ENCODE measurements around the gene R3HDML.
"Not testable (repeated sequence)": the region's sequence is repeated elsewhere in the genome, so short reads cannot be mapped to it uniquely, and the experiment has no call there.

Gene R3HDML

DNA sequence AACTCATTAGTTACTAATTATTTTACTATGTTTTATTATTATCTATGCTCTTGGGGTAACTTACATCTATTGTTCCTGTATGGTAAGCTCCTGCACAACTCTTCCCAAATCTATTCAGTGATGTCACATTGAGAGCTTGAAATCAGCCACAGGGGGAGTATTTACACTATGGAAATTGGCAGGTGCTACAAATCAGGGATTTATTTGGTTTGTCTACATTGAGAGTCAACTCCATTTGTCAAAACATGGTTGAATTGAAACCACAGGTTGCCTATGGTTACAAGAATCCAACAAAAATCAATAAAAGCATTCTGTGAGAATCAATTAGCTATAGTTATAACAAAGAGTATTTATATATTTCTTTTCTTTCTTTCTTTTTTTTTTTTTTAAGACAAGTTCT lies 22.0 kb upstream of the R3HDML start:
- Mint-ChIP-seq H3K27me3 (peaks cover 13% of the 10 kb centered on the region), H3K4me3 (no peak overlapping the region), H3K27ac (no peak overlapping the region), H3K4me1 (peaks cover 8% of the 10 kb centered on the region), H3K36me3 (no peaks in the 10 kb centered on the region), H3K9me3 (no peaks in the 10 kb centered on the region)
- no peak for ATAC-seq

- peaks cover 22% of the 10 kb centered on the region for H3K27me3 Mint-ChIP-seq
- H3K9me3 Mint-ChIP-seq: no peaks in the 10 kb centered on the region
- no peak for ATAC-seq
- no peak overlapping the region for H3K4me3 Mint-ChIP-seq
- H3K36me3 Mint-ChIP-seq: no peaks in the 10 kb centered on the region
- H3K4me1 Mint-ChIP-seq: no peaks in the 10 kb centered on the region
- H3K27ac Mint-ChIP-seq: no peak overlapping the region
These were observed 16.9 kb upstream of the R3HDML start for GRCh38 chr20:44319839-44320422.

DNA sequence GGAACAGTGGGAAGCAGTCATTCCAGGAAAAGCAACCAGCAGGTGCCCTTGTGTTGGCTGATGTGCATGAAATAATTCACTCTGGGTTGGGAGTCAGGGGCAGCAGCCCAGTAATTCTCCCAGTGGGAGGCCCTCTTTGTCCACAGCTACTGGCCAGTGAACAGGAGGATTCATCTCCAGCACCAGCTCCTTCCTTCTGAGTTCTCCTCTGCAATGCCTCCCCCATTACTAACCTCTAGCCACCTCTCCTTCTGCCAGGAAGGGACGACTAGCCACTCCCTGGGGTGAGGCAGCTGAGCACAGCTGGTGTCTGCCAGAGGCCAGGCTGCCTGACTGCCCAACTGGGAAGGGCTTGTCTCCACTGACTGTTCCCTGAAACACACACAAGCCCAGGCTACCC lies 12.5 kb upstream of the R3HDML start:
- no peaks in the 10 kb centered on the region for H3K36me3 Mint-ChIP-seq
- H3K27me3 Mint-ChIP-seq: peaks cover 34% of the 10 kb centered on the region
- peaks cover 6% of the 10 kb centered on the region for H3K4me1 Mint-ChIP-seq
- no peaks in the 10 kb centered on the region for H3K9me3 Mint-ChIP-seq
- no peak overlapping the region for H3K27ac Mint-ChIP-seq
- ATAC-seq: no peak
- H3K4me3 Mint-ChIP-seq: no peak overlapping the region

GRCh38 chr20:44326391-44327159 lies 10.3 kb upstream of the R3HDML start:
- Mint-ChIP-seq H3K9me3 (no peaks in the 10 kb centered on the region), H3K4me1 (peaks cover 6% of the 10 kb centered on the region), H3K27ac (no peak overlapping the region), H3K36me3 (no peaks in the 10 kb centered on the region), H3K4me3 (peak overlapping the region; percentile 55), H3K27me3 (peaks cover 49% of the 10 kb centered on the region)
- peak; percentile 39 for ATAC-seq

DNA sequence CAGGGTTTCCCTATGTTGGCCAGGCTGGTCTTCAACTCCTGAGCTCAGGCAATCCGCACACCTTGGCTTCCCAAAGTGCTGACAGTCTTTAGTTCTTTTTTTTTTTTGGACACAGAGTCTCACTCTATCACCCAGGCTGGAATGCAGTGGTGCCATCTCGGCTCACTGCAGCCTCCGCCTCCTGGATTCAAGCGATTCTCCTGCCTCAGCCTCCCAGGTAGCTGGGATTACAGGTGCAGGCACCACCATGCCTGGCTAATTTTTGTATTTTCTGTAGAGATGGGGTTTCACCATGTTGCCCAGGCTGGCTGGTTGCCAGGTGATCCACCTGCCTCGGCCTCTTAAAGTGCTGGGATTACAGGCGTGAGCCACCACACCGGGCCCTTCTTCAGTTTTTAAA lies 9.1 kb upstream of the R3HDML start:
- H3K36me3 Mint-ChIP-seq: not testable (repeated sequence)

GRCh38 chr20:44328428-44328827 lies 8.4 kb upstream of the R3HDML start:
- H3K27ac Mint-ChIP-seq: no peak overlapping the region
- no peak for ATAC-seq
- H3K4me3 Mint-ChIP-seq: no peak overlapping the region
- H3K9me3 Mint-ChIP-seq: no peaks in the 10 kb centered on the region
- H3K27me3 Mint-ChIP-seq: peaks cover 50% of the 10 kb centered on the region
- H3K36me3 Mint-ChIP-seq: no peaks in the 10 kb centered on the region
- H3K4me1 Mint-ChIP-seq: peaks cover 6% of the 10 kb centered on the region

More for the DNA sequence above, 9.1 kb upstream of the R3HDML start:
- H3K9me3 Mint-ChIP-seq, H3K4me1 Mint-ChIP-seq, ATAC-seq, H3K27ac Mint-ChIP-seq, H3K4me3 Mint-ChIP-seq: not testable (repeated sequence)
- H3K27me3 Mint-ChIP-seq: peaks cover 50% of the 10 kb centered on the region

GRCh38 chr20:44331201-44331600 lies 5.6 kb upstream of the R3HDML start:
- H3K9me3 Mint-ChIP-seq: no peaks in the 10 kb centered on the region
- no peak overlapping the region for H3K4me3 Mint-ChIP-seq
- no peak for ATAC-seq
- H3K27me3 Mint-ChIP-seq: peaks cover 57% of the 10 kb centered on the region
- H3K27ac Mint-ChIP-seq: no peak overlapping the region
- no peaks in the 10 kb centered on the region for H3K36me3 Mint-ChIP-seq
- peaks cover 6% of the 10 kb centered on the region for H3K4me1 Mint-ChIP-seq

DNA sequence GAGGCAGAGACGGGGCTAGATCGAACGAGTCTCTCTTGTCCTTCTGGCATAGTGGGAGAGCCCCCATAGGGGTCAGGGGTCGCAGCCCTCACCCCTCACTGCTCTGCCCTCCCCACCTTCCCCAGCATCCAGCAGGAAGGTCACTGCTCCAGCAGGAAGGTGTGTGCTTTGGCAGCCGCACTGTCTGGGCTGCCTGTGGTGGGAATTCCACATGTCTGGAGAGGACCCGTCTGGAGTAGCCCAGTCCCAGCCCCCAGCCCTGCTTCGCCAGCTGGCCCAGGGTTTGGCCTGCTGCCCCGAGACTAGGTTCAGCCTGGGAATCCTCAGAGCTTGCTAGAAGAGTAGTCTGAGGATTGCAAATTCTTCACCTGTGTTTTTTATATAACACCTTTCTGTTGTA lies 2.5 kb upstream of the R3HDML start:
- H3K36me3 Mint-ChIP-seq: no peaks in the 10 kb centered on the region
- ATAC-seq: no peak
- no peak overlapping the region for H3K27ac Mint-ChIP-seq
- H3K27me3 Mint-ChIP-seq: peaks cover 40% of the 10 kb centered on the region
- H3K9me3 Mint-ChIP-seq: no peaks in the 10 kb centered on the region
- H3K4me1 Mint-ChIP-seq: no peaks in the 10 kb centered on the region
- no peak overlapping the region for H3K4me3 Mint-ChIP-seq

DNA sequence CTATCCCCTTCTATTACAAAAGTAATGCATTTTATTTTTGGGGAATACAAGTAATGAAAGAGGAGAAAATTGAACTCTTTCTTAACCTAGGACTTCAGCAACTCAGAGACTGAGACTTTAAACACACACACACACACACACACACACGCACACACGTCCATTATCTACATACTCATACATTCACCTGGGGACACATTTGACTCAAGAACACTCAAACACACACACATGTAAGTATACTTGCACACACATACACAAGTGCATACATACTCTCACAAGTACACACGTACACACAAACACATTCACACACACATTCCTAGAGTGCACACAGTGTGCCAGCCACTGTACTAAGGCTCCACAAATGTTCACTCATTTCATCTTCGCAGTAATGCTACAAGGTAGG lies 2.1 kb upstream of the R3HDML start:
- ATAC-seq: no peak
- no peak overlapping the region for H3K4me3 Mint-ChIP-seq
- no peak overlapping the region for H3K27ac Mint-ChIP-seq
- no peaks in the 10 kb centered on the region for H3K4me1 Mint-ChIP-seq
- H3K36me3 Mint-ChIP-seq: no peaks in the 10 kb centered on the region
- H3K9me3 Mint-ChIP-seq: no peaks in the 10 kb centered on the region
- peaks cover 36% of the 10 kb centered on the region for H3K27me3 Mint-ChIP-seq

DNA sequence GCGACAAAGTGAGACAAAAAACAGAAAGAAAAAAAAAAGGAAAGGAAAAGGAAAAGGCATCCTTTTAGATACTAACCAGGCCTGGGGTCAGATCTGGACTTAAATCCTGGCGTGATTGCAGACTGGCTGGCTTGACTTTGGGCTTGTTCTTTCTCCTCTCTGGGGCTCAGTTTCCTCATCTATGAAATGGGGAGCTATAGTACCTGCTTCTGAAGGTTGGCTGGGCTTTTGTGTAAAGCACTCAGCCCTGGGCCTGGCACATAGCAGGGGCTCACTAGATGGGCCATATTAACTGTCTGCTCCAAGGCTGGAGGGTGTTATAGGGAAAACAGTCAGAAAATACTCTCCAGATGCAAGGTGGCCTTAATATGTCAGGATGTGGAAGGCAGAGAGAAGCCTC lies 1.2 kb upstream of the R3HDML start:
- Mint-ChIP-seq H3K4me1 (no peaks in the 10 kb centered on the region), H3K9me3 (no peaks in the 10 kb centered on the region), H3K4me3 (no peak overlapping the region), H3K36me3 (no peaks in the 10 kb centered on the region), H3K27ac (no peak overlapping the region), H3K27me3 (peaks cover 36% of the 10 kb centered on the region)
- ATAC-seq: no peak

GRCh38 chr20:44336086-44336485 lies 757 bp upstream of the R3HDML start:
- H3K9me3 Mint-ChIP-seq: no peaks in the 10 kb centered on the region
- H3K4me3 Mint-ChIP-seq: no peak overlapping the region
- H3K27me3 Mint-ChIP-seq: peaks cover 37% of the 10 kb centered on the region
- no peak for ATAC-seq
- H3K36me3 Mint-ChIP-seq: no peaks in the 10 kb centered on the region
- H3K4me1 Mint-ChIP-seq: no peaks in the 10 kb centered on the region
- H3K27ac Mint-ChIP-seq: no peak overlapping the region

- Mint-ChIP-seq H3K4me1 (no peaks in the 10 kb centered on the region), H3K9me3 (no peaks in the 10 kb centered on the region), H3K4me3 (no peak overlapping the region), H3K36me3 (no peaks in the 10 kb centered on the region), H3K27me3 (peaks cover 17% of the 10 kb centered on the region), H3K27ac (no peak overlapping the region)
- no peak for ATAC-seq
These were observed 5.4 kb downstream of the R3HDML start for GRCh38 chr20:44342248-44342647.

GRCh38 chr20:44343162-44343675 lies 6.4 kb downstream of the R3HDML start:
- no peak overlapping the region for H3K27ac Mint-ChIP-seq
- H3K36me3 Mint-ChIP-seq: no peaks in the 10 kb centered on the region
- H3K4me1 Mint-ChIP-seq: no peaks in the 10 kb centered on the region
- H3K9me3 Mint-ChIP-seq: no peaks in the 10 kb centered on the region
- H3K4me3 Mint-ChIP-seq: no peak overlapping the region
- peaks cover 17% of the 10 kb centered on the region for H3K27me3 Mint-ChIP-seq
- no peak for ATAC-seq

- no peaks in the 10 kb centered on the region for H3K4me1 Mint-ChIP-seq
- no peaks in the 10 kb centered on the region for H3K36me3 Mint-ChIP-seq
- no peaks in the 10 kb centered on the region for H3K9me3 Mint-ChIP-seq
- no peak for ATAC-seq
- H3K27ac Mint-ChIP-seq: no peak overlapping the region
- peaks cover 17% of the 10 kb centered on the region for H3K27me3 Mint-ChIP-seq
- H3K4me3 Mint-ChIP-seq: no peak overlapping the region
These were observed 7.9 kb downstream of the R3HDML start for GRCh38 chr20:44344723-44345122.

DNA sequence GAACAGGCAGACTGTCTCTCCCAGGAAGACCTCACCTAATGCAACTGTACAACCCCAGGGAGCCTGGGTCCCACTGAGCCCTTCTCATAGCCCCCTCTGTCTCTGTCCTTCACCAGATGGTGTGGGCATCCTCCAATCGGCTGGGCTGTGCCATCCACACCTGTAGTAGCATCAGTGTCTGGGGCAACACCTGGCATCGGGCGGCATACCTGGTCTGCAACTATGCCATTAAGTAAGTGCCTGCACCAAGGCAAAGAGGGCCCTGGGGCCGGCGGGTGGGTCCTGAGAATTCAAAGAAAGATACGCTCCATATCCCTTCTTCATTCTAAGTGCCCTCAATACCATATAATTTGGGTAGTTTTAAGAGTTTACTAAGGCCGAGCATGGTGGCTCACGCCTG lies 8.3 kb downstream of the R3HDML start:
- Mint-ChIP-seq H3K27ac (no peak overlapping the region), H3K9me3 (no peaks in the 10 kb centered on the region), H3K4me1 (no peaks in the 10 kb centered on the region), H3K36me3 (no peaks in the 10 kb centered on the region), H3K27me3 (peaks cover 17% of the 10 kb centered on the region), H3K4me3 (no peak overlapping the region)
- no peak for ATAC-seq

DNA sequence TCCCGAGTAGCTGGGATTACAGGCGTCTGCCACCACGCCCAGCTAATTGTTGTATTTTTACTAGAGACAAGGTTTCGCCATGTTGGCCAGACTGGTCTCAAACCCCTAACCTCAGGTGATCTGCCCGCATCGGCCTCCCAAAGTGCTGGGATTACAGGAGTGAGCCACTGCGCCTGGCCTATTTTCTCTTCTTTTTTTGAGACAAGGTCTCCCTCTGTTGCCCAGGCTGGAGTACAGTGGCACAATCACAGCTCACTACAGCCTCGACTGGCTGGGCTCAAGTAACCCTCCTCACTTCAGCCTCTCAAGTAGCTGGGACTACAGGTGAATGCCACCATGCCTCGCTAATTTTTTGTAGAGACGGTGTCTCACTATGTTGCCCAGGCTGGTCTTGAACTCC lies 9.1 kb downstream of the R3HDML start:
- not testable (repeated sequence) for H3K36me3 Mint-ChIP-seq, ATAC-seq, H3K9me3 Mint-ChIP-seq, H3K4me3 Mint-ChIP-seq, H3K27ac Mint-ChIP-seq, H3K4me1 Mint-ChIP-seq
- peaks cover 11% of the 10 kb centered on the region for H3K27me3 Mint-ChIP-seq

Data from stimulated activated memory B cell treated with anti-CD40 and anti-IgM and Interleukin-4, amounts not matched to agents 10 μg/mL and 1 μg/mL and 100 μg/mL, for 72 hours (primary cell).